HCEC 1CT (cell line): ENCODE measurements around the gene SEMA3F.
A peak's percentile ranks its signal among the peaks of the same experiment; 100 is the strongest.

ENCODE experiments used
- DNase-seq: peaks from one replicate; pipeline ENCODE4 v3.0.0-alpha.2; 2017

The SEMA3F gene

GRCh38 chr3:50171540-50172301, 16.6 kb downstream of the SEMA3F start:
- no peak for DNase-seq

- no peak for DNase-seq
Observed at GRCh38 chr3:50172626-50173220, 17.6 kb downstream of the SEMA3F start.

GRCh38 chr3:50173685-50174516, 18.8 kb downstream of the SEMA3F start:
- no peak for DNase-seq

GRCh38 chr3:50174517-50174895, 19.4 kb downstream of the SEMA3F start:
- no peak for DNase-seq

- no peak for DNase-seq
Observed at GRCh38 chr3:50174947-50175524, 19.9 kb downstream of the SEMA3F start.

GRCh38 chr3:50177346-50177745, 22.2 kb downstream of the SEMA3F start:
- no peak for DNase-seq

GRCh38 chr3:50179710-50180109, 24.6 kb downstream of the SEMA3F start:
- DNase-seq = no peak

GRCh38 chr3:50181985-50182384, 26.9 kb downstream of the SEMA3F start:
- no peak for DNase-seq

- no peak for DNase-seq
Observed at GRCh38 chr3:50182533-50183099, 27.5 kb downstream of the SEMA3F start.

GRCh38 chr3:50183755-50184154, 28.6 kb downstream of the SEMA3F start:
- no peak for DNase-seq

GRCh38 chr3:50184242-50184978, 29.3 kb downstream of the SEMA3F start:
- no peak for DNase-seq

- DNase-seq = no peak
Observed at GRCh38 chr3:50185230-50185629, 30.1 kb downstream of the SEMA3F start.

- no peak for DNase-seq
Observed at GRCh38 chr3:50186096-50186495, 31.0 kb downstream of the SEMA3F start.

- DNase-seq = no peak
Observed at GRCh38 chr3:50187750-50188149, 32.6 kb downstream of the SEMA3F start.

- peak; percentile 77 for DNase-seq
Observed at GRCh38 chr3:50189274-50189673, 34.1 kb downstream of the SEMA3F start.

- DNase-seq = no peak
Observed at GRCh38 chr3:50189989-50190388, 34.9 kb downstream of the SEMA3F start.

- DNase-seq = no peak
Observed at GRCh38 chr3:50190936-50191660, 36.0 kb downstream of the SEMA3F start, which contains the start of gene GNAT1. Gene GNAT1 (plus strand): TSS chr3:50191610. CDS start chr3:50191726, 116 bp downstream.

- DNase-seq = no peak
Observed at GRCh38 chr3:50192124-50192523, 37.0 kb downstream of the SEMA3F start.

- DNase-seq = peak; percentile 27
Observed at GRCh38 chr3:50192689-50193141, 37.6 kb downstream of the SEMA3F start.

GRCh38 chr3:50193286-50193685, 38.2 kb downstream of the SEMA3F start:
- DNase-seq = no peak

- DNase-seq = no peak
Observed at GRCh38 chr3:50193746-50194127, 38.6 kb downstream of the SEMA3F start.
